IPS-NIHi7 (cell line): ENCODE data around the gene DCP2.

ENCODE experiments used
- DNase-seq: peaks from one replicate; pipeline ENCODE4 v3.0.0; 2012; ENCODE audit warnings: mixed read lengths; ENCODE audit errors: extremely low spot score

DCP2 gene

GRCh38 chr5:113044776-113045465 is 68.3 kb downstream of the DCP2 start:
- no peak for DNase-seq

DNA sequence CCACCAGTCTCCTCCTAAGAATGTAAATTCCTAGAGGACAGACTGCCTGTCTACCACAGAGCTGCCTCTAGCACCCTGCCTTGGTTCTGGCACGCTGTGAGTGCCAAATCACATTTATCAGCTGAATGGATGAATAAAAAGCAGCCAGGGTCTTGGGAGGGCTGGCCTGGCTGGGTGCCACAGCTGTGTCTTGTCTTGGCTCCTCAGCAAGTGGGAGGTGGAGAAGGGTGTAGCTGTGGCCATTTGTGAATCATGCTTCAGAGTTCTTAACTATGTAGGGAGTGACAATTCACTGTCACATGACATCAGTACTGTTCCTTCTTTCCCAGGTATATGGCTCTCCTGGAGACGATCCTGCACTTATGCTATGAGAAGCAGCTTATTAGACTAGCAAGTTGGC is 70.6 kb downstream of the DCP2 start:
- DNase-seq, result no peak

GRCh38 chr5:113047733-113048652 is 71.4 kb downstream of the DCP2 start:
- no peak for DNase-seq

DNA sequence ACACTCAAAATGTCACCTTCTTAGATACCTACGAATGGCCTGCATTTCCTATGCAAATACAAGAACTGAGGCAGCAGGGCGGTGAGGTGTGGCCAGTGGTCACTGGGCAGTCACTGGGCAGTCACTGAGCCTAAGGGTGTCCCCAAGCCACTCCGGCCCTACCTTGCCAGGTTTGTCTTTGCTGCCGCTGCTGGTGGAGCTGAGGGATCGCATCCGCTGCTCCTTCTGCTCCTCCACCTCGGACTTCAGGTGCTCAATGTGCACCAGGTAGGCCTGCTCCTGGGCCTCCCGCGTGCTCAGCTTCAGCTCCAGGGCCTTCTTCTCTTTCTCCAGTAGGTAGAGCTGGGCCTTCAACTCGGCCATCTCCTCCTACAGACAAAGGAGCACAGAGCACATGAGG is 72.3 kb downstream of the DCP2 start:
- DNase-seq, result no peak

- DNase-seq, result no peak
Measured at GRCh38 chr5:113050721-113051382, 74.3 kb downstream of the DCP2 start.

GRCh38 chr5:113052041-113052795 is 75.6 kb downstream of the DCP2 start:
- DNase-seq, result no peak

- no peak for DNase-seq
Measured at GRCh38 chr5:113053511-113053995, 77.0 kb downstream of the DCP2 start.

GRCh38 chr5:113054899-113055298 is 78.3 kb downstream of the DCP2 start:
- no peak for DNase-seq

GRCh38 chr5:113056988-113057387 is 80.4 kb downstream of the DCP2 start:
- no peak for DNase-seq

- no peak for DNase-seq
Measured at GRCh38 chr5:113057557-113057984, 81.0 kb downstream of the DCP2 start.

- no peak for DNase-seq
Measured at GRCh38 chr5:113058269-113058668, 81.7 kb downstream of the DCP2 start.

DNA sequence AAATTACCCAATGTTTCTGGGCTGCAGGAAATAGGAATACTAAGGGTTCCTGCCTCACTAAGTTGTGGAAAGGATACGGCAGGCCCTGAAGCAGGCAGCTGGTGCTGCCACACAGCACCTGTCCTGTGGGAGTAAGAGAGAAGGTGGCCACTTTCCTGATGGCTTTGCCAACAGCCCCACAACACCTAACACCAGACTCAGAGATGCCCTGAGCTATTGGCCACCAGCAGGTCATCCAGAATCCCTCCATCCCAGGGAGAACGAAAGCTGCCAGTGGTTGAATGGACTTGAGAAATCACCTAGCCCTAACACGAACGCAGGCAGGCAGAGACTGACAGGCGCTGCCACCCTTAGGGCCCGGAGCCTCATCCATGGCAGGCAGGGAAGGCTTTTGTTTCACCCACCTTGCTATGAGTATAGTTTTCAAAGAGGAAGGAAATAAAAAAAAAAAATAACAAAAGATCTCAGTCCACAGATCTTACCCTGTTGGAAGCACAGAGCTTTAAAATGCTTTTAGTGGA is 82.2 kb downstream of the DCP2 start:
- DNase-seq, result no peak

DNA sequence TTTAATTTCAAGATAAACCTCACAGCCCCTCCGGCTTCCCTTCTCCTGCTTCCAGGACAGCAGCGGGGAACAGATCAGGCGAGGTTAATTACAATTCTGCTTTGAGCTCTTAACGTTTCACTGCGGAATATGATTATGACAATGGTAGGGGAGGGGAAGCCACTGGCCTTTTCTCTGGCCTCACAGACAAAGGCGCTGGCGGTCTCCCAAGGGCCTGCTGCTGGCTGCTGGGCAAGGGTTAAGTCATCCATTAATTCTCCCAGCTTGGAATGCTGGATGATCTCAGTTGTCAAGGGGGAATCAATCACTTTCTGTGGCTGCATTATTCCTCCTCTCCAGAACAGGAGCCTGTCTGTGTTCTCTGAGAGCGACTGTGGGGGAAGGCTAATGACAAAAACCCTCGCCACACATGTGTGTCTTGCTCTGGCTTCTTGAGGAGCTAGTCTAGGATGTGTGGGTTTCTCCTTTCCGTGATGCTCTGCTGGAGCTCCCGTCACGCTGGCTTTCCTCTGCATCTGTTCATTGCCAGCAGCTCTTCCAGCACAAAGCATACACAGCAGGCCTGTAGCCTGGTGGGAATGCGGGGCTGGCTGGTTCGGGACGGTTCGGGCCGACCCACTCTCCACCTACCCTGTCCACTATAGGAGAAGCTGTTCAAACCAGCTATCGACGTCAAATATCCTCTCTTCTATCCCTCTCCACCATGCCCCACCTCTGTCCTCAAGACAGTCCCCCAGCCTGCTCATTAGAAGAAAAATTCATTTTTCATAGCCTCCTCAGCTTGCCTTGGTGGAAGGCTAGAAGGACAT is 82.8 kb downstream of the DCP2 start:
- DNase-seq, result no peak

- no peak for DNase-seq
Measured at GRCh38 chr5:113060408-113061025, 83.9 kb downstream of the DCP2 start.

GRCh38 chr5:113061846-113062780 is 85.5 kb downstream of the DCP2 start:
- no peak for DNase-seq

DNA sequence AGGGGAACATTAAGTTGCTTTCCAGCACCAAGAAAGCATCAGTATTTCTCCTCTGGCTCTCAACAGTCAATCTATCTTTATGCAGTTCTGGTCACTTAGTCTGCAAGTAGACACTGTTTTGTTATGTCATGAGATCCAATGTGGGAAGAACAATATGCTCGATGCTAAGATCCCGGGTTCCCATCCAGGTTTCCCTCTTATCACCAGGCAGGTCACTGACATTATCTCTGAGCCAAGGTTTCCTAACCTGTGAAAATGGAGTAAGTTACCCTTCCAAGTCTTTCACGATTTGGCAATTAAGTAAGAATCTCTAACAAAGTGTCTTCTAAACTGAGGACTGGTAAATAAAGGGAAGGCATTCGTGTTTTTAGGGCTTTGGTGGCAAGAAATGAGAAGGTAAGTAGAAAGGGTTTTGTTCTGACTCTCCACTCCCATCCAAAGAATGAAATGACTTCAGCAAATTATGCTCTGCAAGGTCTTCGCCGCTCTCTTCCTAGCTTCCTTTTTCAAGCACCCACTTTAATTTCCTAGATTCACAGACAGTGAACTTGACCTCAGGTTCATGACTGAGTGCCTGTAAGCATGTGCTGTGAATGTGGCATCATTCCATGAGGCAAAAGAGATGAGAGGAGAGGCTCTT is 86.4 kb downstream of the DCP2 start:
- DNase-seq, result no peak

DNA sequence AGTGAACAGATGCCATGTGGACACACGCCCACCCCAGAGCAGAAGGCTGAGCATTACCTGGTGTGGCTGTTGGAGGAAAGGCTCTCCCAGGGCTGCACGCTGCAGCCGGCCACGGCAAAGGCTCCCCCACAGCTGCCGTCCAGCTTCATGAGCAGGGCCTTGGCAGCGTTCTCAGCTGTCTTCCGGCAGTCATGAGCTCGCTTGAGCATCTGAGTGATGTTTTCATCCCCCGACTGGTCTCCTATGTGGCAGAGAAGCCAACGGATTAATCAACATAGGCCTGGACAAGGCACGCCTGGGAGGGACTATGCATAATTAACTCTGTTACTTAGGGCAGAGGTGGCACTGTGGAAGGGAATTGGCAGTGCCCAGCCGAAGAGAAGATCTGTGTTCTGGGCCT is 87.3 kb downstream of the DCP2 start:
- no peak for DNase-seq

DNA sequence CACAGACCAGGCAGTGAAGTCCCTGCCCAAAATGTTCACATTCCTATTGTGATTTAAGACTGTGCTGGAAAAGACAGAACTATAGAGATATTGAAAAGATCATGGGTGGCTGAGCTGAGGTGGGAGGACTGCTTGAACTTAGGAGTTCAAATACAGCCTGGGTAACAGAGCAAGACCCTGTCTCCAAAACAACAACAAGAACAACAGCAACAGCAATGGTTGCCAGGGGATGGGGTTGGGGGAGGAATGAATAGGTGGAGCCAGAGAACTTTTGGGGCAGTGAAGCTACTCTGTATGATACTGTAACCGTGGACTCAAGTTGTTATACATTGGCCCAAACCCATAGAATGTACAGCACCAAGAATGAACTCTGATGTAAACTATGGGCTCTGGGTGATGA is 88.2 kb downstream of the DCP2 start:
- no peak for DNase-seq
